MM.1S (cell line): ENCODE data around the gene NDFIP1.
A peak's percentile ranks its signal among the peaks of the same experiment; 100 is the strongest.

Source experiments
- DNase-seq: peaks from one replicate; pipeline ENCODE4 v3.0.0-alpha.2; 2015
- H2AFZ ChIP-seq: fragments of 300-600 bp; sonication (generic); 2 replicates; pipeline ENCODE4 v1.6.0; 2016; ENCODE audit warnings: antibody characterized with exemption, low read length
- H3F3A ChIP-seq: fragments of 300-600 bp; sonication (generic); 2 replicates; pipeline ENCODE4 v1.6.1; 2016; ENCODE audit warnings: mild to moderate bottlenecking, antibody characterized with exemption, low read length, moderate library complexity, mixed read lengths; ENCODE audit not compliant: insufficient read depth
- H3K27ac ChIP-seq: fragments of 300-600 bp; sonication (generic); 2 replicates; pipeline ENCODE4 v1.5.1; 2016; ENCODE audit warnings: mild to moderate bottlenecking, low read length
- H3K27me3 ChIP-seq: fragments of 300-600 bp; sonication (generic); replicated peaks from 2 replicates; pipeline ENCODE4 v1.6.0; 2016; ENCODE audit warnings: low read length; ENCODE audit not compliant: insufficient read depth
- H3K36me3 ChIP-seq: fragments of 300-600 bp; sonication (generic); replicated peaks from 2 replicates; pipeline ENCODE4 v1.6.1; 2016; ENCODE audit warnings: mild to moderate bottlenecking, low read length, mixed read lengths; ENCODE audit not compliant: insufficient read depth
- H3K4me1 ChIP-seq: fragments of 300-600 bp; sonication (generic); 2 replicates; pipeline ENCODE4 v1.6.1; 2016; ENCODE audit warnings: low read length, mixed read lengths
- H3K4me2 ChIP-seq: fragments of 300-600 bp; sonication (generic); 2 replicates; pipeline ENCODE4 v1.6.0; 2016; ENCODE audit warnings: low read depth, low read length
- H3K4me3 ChIP-seq: fragments of 300-600 bp; sonication (generic); 2 replicates; pipeline ENCODE4 v1.5.1; 2016; ENCODE audit warnings: low read length, mixed read lengths
- H3K79me2 ChIP-seq: fragments of 300-600 bp; sonication (generic); 2 replicates; pipeline ENCODE4 v1.6.1; 2016; ENCODE audit warnings: mixed run types, low read length, mixed read lengths
- H3K9ac ChIP-seq: fragments of 300-600 bp; sonication (generic); 2 replicates; pipeline ENCODE4 v1.6.1; 2016; ENCODE audit warnings: low read length, mixed read lengths
- H3K9me2 ChIP-seq: fragments of 300-600 bp; sonication (generic); replicated peaks from 2 replicates; pipeline ENCODE4 v1.6.1; 2016; ENCODE audit warnings: mild to moderate bottlenecking, low read length, mixed read lengths; ENCODE audit not compliant: insufficient read depth
- H3K9me3 ChIP-seq: fragments of 300-600 bp; sonication (generic); replicated peaks from 2 replicates; pipeline ENCODE4 v1.6.1; 2016; ENCODE audit warnings: mild to moderate bottlenecking, low read length, mixed read lengths; ENCODE audit not compliant: insufficient read depth
- H4K20me1 ChIP-seq: fragments of 300-600 bp; sonication (generic); 2 replicates; pipeline ENCODE4 v1.6.1; 2016; ENCODE audit warnings: mild to moderate bottlenecking, low read length, moderate library complexity, mixed read lengths; ENCODE audit not compliant: insufficient read depth
- CTCF ChIP-seq: fragments of 300-600 bp; sonication (generic); IDR thresholded peaks from 2 replicates; pipeline ENCODE4 v1.5.1; 2016; ENCODE audit warnings: antibody characterized with exemption, low read length, mixed read lengths
- EZH2 ChIP-seq: fragments of 300-600 bp; sonication (generic); optimal IDR thresholded peaks from 2 replicates; pipeline ENCODE3; 2017; ENCODE audit warnings: low read depth, mild to moderate bottlenecking, antibody characterized with exemption, low read length, mixed read lengths
- EZH2phosphoT487 ChIP-seq: fragments of 300-600 bp; sonication (generic); IDR thresholded peaks from 2 replicates; pipeline ENCODE4 v1.6.1; 2018; ENCODE audit warnings: antibody characterized with exemption, low read length

Gene NDFIP1

DNA sequence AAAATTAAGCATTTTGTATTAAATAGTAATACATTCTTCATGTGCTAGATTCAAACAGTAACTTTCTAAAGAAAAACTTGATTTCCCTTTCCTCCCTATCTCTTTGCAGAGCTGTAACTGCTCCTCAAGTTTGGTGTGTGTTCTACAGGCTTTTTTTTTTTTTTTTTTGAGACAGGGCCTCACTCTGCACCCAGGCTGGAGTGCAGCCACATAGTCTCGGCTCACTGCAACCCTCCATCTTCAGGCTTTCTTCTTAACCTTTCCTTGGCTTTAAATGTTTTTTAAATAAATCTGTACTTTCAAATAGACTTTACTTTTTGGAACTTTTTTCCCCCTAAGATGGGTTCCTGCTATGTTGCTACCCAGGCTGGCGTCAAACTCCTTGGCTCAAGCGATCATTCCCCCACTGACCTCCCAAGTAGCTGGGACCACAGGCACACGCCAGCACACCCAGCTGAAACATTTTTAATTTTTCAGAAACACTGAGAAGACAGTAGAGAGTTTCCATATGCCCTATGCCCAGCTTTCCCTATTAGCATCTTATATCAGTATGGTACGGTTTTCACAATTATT lies 9.1 kb downstream of the NDFIP1 start:
- no peak overlapping the region for H3K4me2 ChIP-seq

DNA sequence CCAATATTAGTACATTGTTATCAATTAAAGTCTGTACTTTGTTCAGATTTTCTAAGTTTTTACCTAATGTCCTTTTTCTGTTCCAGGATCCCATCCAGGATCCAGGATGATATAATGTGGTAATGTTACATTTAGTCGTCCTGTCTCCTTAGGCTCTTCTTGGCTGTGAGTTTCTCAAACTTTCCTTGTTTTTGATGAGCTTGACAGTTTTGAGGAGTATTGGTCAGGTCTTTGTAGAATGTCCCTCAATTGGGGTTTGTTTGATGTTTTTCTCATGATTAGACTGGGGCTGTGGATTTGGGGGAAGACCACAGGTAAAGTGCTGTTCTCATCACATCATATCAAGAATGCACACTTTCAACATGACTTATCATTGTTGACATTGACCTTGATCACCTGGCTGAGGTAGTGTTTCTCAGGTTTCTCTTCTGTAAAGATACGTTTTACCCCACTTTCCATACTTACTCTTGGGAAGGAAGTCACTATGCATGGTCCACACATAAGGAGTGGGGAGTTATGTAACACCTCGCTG lies 9.6 kb downstream of the NDFIP1 start:
- H3K9me3 ChIP-seq: no peaks in the 10 kb centered on the region
- H3K4me1 ChIP-seq: peaks cover 21% of the 10 kb centered on the region
- H3K4me2 ChIP-seq: no peak overlapping the region
- no peak overlapping the region for H3K27ac ChIP-seq
- H3K79me2 ChIP-seq: peaks cover 95% of the 10 kb centered on the region
- no peak for TF ChIP-seq CTCF
- no peak for TF ChIP-seq EZH2
- no peak for TF ChIP-seq EZH2phosphoT487
- no peak overlapping the region for H3K4me3 ChIP-seq
- H3K9ac ChIP-seq: no peak overlapping the region
- H3K9me2 ChIP-seq: no peaks in the 10 kb centered on the region
- no peak overlapping the region for H2AFZ ChIP-seq
- H3K27me3 ChIP-seq: no peaks in the 10 kb centered on the region
- no peaks in the 10 kb centered on the region for H3K36me3 ChIP-seq
- H3F3A ChIP-seq: peaks cover 4% of the 10 kb centered on the region; the same call in 1 of the 2 replicates
- H4K20me1 ChIP-seq: peaks cover under 1% of the 10 kb centered on the region; the same call in 1 of the 2 replicates
- DNase-seq: peak; percentile 31

More for the DNA sequence above, 9.1 kb downstream of the NDFIP1 start:
- Histone ChIP-seq H3K27me3 (no peaks in the 10 kb centered on the region), H3K79me2 (peaks cover 95% of the 10 kb centered on the region), H4K20me1 (peaks cover 6% of the 10 kb centered on the region), H3K4me1 (peaks cover 26% of the 10 kb centered on the region), H3K9ac (no peak overlapping the region), H3K27ac (no peak overlapping the region), H3K36me3 (no peaks in the 10 kb centered on the region), H2AFZ (no peak overlapping the region), H3F3A (peaks cover 6% of the 10 kb centered on the region), H3K9me3 (no peaks in the 10 kb centered on the region), H3K9me2 (no peaks in the 10 kb centered on the region), H3K4me3 (no peak overlapping the region)
- no peak for DNase-seq
- no peak for TF ChIP-seq EZH2phosphoT487
- TF ChIP-seq CTCF: no peak
- no peak for TF ChIP-seq EZH2

- Histone ChIP-seq H2AFZ (no peak overlapping the region), H3F3A (peaks cover 4% of the 10 kb centered on the region; the same call in 1 of the 2 replicates), H3K9ac (no peak overlapping the region), H3K4me1 (peaks cover 20% of the 10 kb centered on the region), H4K20me1 (peaks cover 4% of the 10 kb centered on the region), H3K27me3 (no peaks in the 10 kb centered on the region), H3K36me3 (no peaks in the 10 kb centered on the region), H3K4me3 (peak overlapping the region; percentile 9; the same call in 1 of the 2 replicates), H3K4me2 (peak overlapping the region; percentile 25), H3K79me2 (peaks cover 95% of the 10 kb centered on the region), H3K9me2 (no peaks in the 10 kb centered on the region), H3K9me3 (no peaks in the 10 kb centered on the region), H3K27ac (no peak overlapping the region)
- no peak for DNase-seq
- TF ChIP-seq EZH2 (no peak), CTCF (no peak), EZH2phosphoT487 (no peak)
These were observed 10.6 kb downstream of the NDFIP1 start for GRCh38 chr5:142119051-142119625.
